H1 (cell line): Measurements from ENCODE around the gene GIPC1. TPM values are rescaled to one million over a fixed set of nuclear protein-coding genes. Genes with fewer than 3 reads are reported as not detected.

ENCODE experiments used
- CREB1 ChIP-seq: IDR thresholded peaks from 2 replicates; pipeline ENCODE4 v1.6.1; 2012; ENCODE audit warnings: inconsistent platforms
- POU5F1 ChIP-seq: IDR thresholded peaks from 2 replicates; pipeline ENCODE4 v1.6.1; 2011; ENCODE audit warnings: low read depth, mild to moderate bottlenecking, low read length, moderate library complexity
- polyA plus RNA-seq, 7 experiments: library from polyadenylated mRNA; depleted of rRNA in 3 of 7; stranded (reverse) in 5 of 7; unstranded in 2 of 7; fragments of >200 nt in 5 of 7; fragments of 200-250 nt in 2 of 7; gene quantifications; 1 replicate in 5 of 7; 2 replicates in 1 of 7; 4 replicates in 1 of 7; pipeline versions ENCODE4 v1.2.1 to v1.2.3, GENCODE V29; 2011 to 2013; ENCODE audit warnings: missing spikeins in 2 of 7, mixed read lengths in 2 of 7
- total RNA-seq: library from RNA; stranded (reverse); fragmentation: NEBNext Ultra II Directional; extraction: Animal tissue kit (Norgen Biotek cat#: 25700); gene quantifications from 2 replicates; pipeline ENCODE4 v1.2.1, GENCODE V29; 2021

The GIPC1 gene
- total and polyA plus RNA-seq, 2 of the 8 experiments (the other 6 are each of a cell fraction or from before 2014, with no cell fraction given), result 65.6 to 72.0 TPM

- TF ChIP-seq POU5F1 (no peak), CREB1 (no peak)
Observed at GRCh38 chr19:14528419-14529253, 32.7 kb upstream of the GIPC1 start (continued).
